DOHH2 (cell line): ENCODE measurements around the gene STXBP5L.

Experiments
- H3F3A ChIP-seq: fragments of 200-600 bp; sonication (generic), shearing (Covaris generic); 2 replicates; pipeline ENCODE4 v1.6.0; 2016; ENCODE audit warnings: antibody characterized with exemption, mild to moderate bottlenecking; ENCODE audit not compliant: control insufficient read depth, insufficient read depth
- H3K27ac ChIP-seq: fragments of 200-600 bp; sonication (generic); 2 replicates; pipeline ENCODE4 v1.5.1; 2014; ENCODE audit warnings: low read depth, mild to moderate bottlenecking, low read length, moderate library complexity
- H3K27me3 ChIP-seq: fragments of 200-600 bp; sonication (generic); 2 replicates; pipeline ENCODE4 v1.6.1; 2014; ENCODE audit warnings: mild to moderate bottlenecking, low read length, mixed read lengths; ENCODE audit not compliant: control insufficient read depth
- H3K36me3 ChIP-seq: fragments of 200-600 bp; sonication (generic); 2 replicates; pipeline ENCODE4 v1.6.1; 2014; ENCODE audit warnings: mild to moderate bottlenecking, low read length, moderate library complexity, mixed read lengths; ENCODE audit not compliant: control insufficient read depth
- H3K4me1 ChIP-seq: fragments of 200-600 bp; sonication (generic); 2 replicates; pipeline ENCODE4 v1.6.1; 2014; ENCODE audit warnings: mild to moderate bottlenecking, low read length, mixed read lengths; ENCODE audit not compliant: control insufficient read depth
- H3K4me2 ChIP-seq: fragments of 200-600 bp; sonication (generic); 2 replicates; pipeline ENCODE4 v1.6.0; 2014; ENCODE audit warnings: mild to moderate bottlenecking, low read length, moderate library complexity
- H3K4me3 ChIP-seq: fragments of 200-600 bp; sonication (generic); 2 replicates; pipeline ENCODE4 v1.5.1; 2014; ENCODE audit warnings: mild to moderate bottlenecking, low read length, mixed read lengths
- H3K79me2 ChIP-seq: fragments of 200-600 bp; sonication (generic); 2 replicates; pipeline ENCODE4 v1.6.1; 2014; ENCODE audit warnings: mild to moderate bottlenecking, low read length, mixed read lengths; ENCODE audit not compliant: control insufficient read depth
- H3K9me2 ChIP-seq: fragments of 200-600 bp; sonication (generic); replicated peaks from 2 replicates; pipeline ENCODE4 v1.6.1; 2014; ENCODE audit warnings: mild to moderate bottlenecking, low read length, mixed read lengths; ENCODE audit not compliant: control insufficient read depth
- H3K9me3 ChIP-seq: fragments of 200-600 bp; sonication (generic); 2 replicates; pipeline ENCODE4 v1.6.1; 2014; ENCODE audit warnings: antibody characterized with exemption, low read length, mixed read lengths; ENCODE audit not compliant: control insufficient read depth, insufficient read depth
- H4K20me1 ChIP-seq: fragments of 200-600 bp; sonication (generic); 2 replicates; pipeline ENCODE4 v1.6.0; 2014; ENCODE audit warnings: low read depth, mild to moderate bottlenecking, antibody characterized with exemption, low read length, moderate library complexity; ENCODE audit not compliant: control insufficient read depth, insufficient read depth
- CTCF ChIP-seq: fragments of 200-600 bp; sonication (generic); IDR thresholded peaks from one replicate; pipeline ENCODE4 v1.5.1; 2014; ENCODE audit warnings: antibody characterized with exemption, mild to moderate bottlenecking, low read depth, low read length; ENCODE audit not compliant: poor library complexity, severe bottlenecking
- EZH2phosphoT487 ChIP-seq: fragments of 200-600 bp; sonication (generic); IDR thresholded peaks from 2 replicates; pipeline ENCODE4 v1.6.1; 2017; ENCODE audit warnings: borderline replicate concordance, mild to moderate bottlenecking, antibody characterized with exemption, low read length, moderate library complexity, mixed read lengths

The STXBP5L gene

GRCh38 chr3:120983321-120983665 lies 75.3 kb downstream of the STXBP5L start:
- H3K4me2 ChIP-seq = no peak overlapping the region
- TF ChIP-seq CTCF (no peak), EZH2phosphoT487 (no peak)

GRCh38 chr3:120983841-120984240 lies 75.8 kb downstream of the STXBP5L start:
- no peaks in the 10 kb centered on the region for H3K9me3 ChIP-seq
- no peak for TF ChIP-seq EZH2phosphoT487
- no peaks in the 10 kb centered on the region for H3F3A ChIP-seq
- no peak overlapping the region for H3K27ac ChIP-seq
- no peaks in the 10 kb centered on the region for H3K9me2 ChIP-seq
- H3K27me3 ChIP-seq = no peaks in the 10 kb centered on the region
- H3K4me1 ChIP-seq = no peaks in the 10 kb centered on the region
- no peaks in the 10 kb centered on the region for H3K79me2 ChIP-seq
- H3K4me3 ChIP-seq = no peak overlapping the region
- no peak overlapping the region for H3K4me2 ChIP-seq
- no peaks in the 10 kb centered on the region for H3K36me3 ChIP-seq
- no peaks in the 10 kb centered on the region for H4K20me1 ChIP-seq

More at GRCh38 chr3:120983321-120983665, 75.3 kb downstream of the STXBP5L start:
- Histone ChIP-seq H3K9me2 (no peaks in the 10 kb centered on the region), H3K36me3 (no peaks in the 10 kb centered on the region), H3F3A (no peaks in the 10 kb centered on the region), H4K20me1 (no peaks in the 10 kb centered on the region), H3K4me3 (no peak overlapping the region), H3K27ac (no peak overlapping the region), H3K79me2 (no peaks in the 10 kb centered on the region), H3K9me3 (no peaks in the 10 kb centered on the region), H3K27me3 (no peaks in the 10 kb centered on the region), H3K4me1 (no peaks in the 10 kb centered on the region)

GRCh38 chr3:120985242-120985641 lies 77.2 kb downstream of the STXBP5L start:
- Histone ChIP-seq H3K36me3 (no peaks in the 10 kb centered on the region), H3K27me3 (no peaks in the 10 kb centered on the region)
- TF ChIP-seq CTCF (no peak), EZH2phosphoT487 (no peak)

GRCh38 chr3:120988994-120989393 lies 81.0 kb downstream of the STXBP5L start:
- Histone ChIP-seq H3K79me2 (no peaks in the 10 kb centered on the region), H3K9me2 (no peaks in the 10 kb centered on the region), H3K27ac (no peak overlapping the region), H3K4me2 (no peak overlapping the region), H3K9me3 (no peaks in the 10 kb centered on the region), H3K27me3 (no peaks in the 10 kb centered on the region), H3K36me3 (no peaks in the 10 kb centered on the region), H4K20me1 (no peaks in the 10 kb centered on the region), H3K4me3 (no peak overlapping the region), H3F3A (no peaks in the 10 kb centered on the region), H3K4me1 (no peaks in the 10 kb centered on the region)
- TF ChIP-seq EZH2phosphoT487 = no peak
- TF ChIP-seq CTCF = no peak

More at GRCh38 chr3:120985242-120985641, 77.2 kb downstream of the STXBP5L start:
- Histone ChIP-seq H3K4me1 (no peaks in the 10 kb centered on the region), H4K20me1 (no peaks in the 10 kb centered on the region), H3K4me3 (no peak overlapping the region), H3K9me3 (no peaks in the 10 kb centered on the region), H3K4me2 (no peak overlapping the region), H3K27ac (no peak overlapping the region), H3F3A (no peaks in the 10 kb centered on the region), H3K9me2 (no peaks in the 10 kb centered on the region), H3K79me2 (no peaks in the 10 kb centered on the region)
